Left kidney (tissue), 2 donors: ENCODE results near the gene LGSN. TPM values are rescaled to one million over a fixed set of nuclear protein-coding genes. Genes with fewer than 3 reads are reported as not detected.
A peak's percentile ranks its signal among the peaks of the same experiment; 100 is the strongest.
"Not testable (repeated sequence)": the region's sequence is repeated elsewhere in the genome, so short reads cannot be mapped to it uniquely, and the experiment has no call there.

Experiments used
- DNase-seq: peaks from one replicate; pipeline ENCODE4 v3.0.0-alpha.2; 2013
- polyA plus RNA-seq: library from polyadenylated mRNA; unstranded; fragments of 120-200 nt; gene quantifications from one replicate; pipeline ENCODE4 v1.2.1, GENCODE V29; 2013; ENCODE audit not compliant: insufficient read length

The LGSN gene
- polyA plus RNA-seq, 1 donor: 1.4 TPM

- DNase-seq: no peak
Measured at GRCh38 chr6:63305277-63305676, 14.5 kb downstream of the LGSN start.

GRCh38 chr6:63303476-63303875 lies 16.3 kb downstream of the LGSN start:
- no peak for DNase-seq

- DNase-seq: no peak
Measured at GRCh38 chr6:63299667-63300066, 20.1 kb downstream of the LGSN start.

- no peak for DNase-seq
Measured at GRCh38 chr6:63295553-63296194, 24.1 kb downstream of the LGSN start.

- DNase-seq: no peak
Measured at GRCh38 chr6:63290492-63291058, 29.2 kb downstream of the LGSN start.

GRCh38 chr6:63289269-63289872 lies 30.4 kb downstream of the LGSN start:
- no peak for DNase-seq

DNA sequence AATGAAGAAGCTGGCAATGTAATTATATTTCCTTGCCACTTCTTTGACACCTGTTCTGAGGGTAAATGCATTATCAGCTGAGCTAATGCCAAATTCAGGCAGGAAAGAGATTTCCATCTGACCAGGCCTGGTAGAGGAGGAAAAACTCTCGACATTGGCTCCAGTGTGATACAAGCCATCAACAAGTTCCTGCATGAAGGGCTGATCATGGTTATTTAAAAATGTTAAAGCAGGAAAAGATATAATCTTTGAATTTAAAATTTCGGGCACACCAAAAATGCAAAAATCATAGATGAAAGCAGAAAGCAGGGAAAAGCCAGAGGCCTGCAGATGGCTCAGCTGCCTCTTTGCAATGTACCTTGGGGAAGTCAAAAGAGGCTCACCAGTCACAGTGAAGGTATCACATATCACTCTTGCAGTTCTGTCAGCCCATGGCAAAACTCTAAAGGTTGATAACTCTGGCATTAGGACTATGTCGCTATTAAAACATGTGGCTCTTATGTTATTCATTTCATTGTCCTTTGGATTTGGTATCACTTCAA lies 39.1 kb downstream of the LGSN start:
- no peak for DNase-seq

- no peak for DNase-seq
Measured at GRCh38 chr6:63278916-63279315, 40.9 kb downstream of the LGSN start.

- no peak for DNase-seq
Measured at GRCh38 chr6:63275953-63276352, 43.8 kb downstream of the LGSN start.

GRCh38 chr6:63274795-63275430 lies 44.9 kb downstream of the LGSN start:
- not testable (repeated sequence) for DNase-seq

DNA sequence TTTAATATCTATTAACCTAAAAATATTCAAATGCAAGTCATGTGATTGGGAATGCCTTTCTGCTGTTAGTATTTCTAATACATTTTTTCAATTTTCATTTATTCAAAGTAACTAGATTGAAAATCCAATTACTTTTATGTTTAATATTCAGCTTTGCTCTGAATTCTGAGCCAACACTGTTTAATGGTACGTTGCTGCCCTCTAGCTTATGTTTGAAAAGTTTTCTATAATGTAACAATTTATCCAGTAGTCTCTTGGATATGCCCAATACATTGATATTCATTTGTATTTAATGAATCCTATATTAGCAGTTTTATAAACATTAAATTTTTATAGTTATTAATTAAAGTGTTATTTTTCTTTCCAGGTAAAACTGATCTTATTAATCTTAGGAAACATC lies 47.4 kb downstream of the LGSN start:
- DNase-seq: peak; percentile 30

DNA sequence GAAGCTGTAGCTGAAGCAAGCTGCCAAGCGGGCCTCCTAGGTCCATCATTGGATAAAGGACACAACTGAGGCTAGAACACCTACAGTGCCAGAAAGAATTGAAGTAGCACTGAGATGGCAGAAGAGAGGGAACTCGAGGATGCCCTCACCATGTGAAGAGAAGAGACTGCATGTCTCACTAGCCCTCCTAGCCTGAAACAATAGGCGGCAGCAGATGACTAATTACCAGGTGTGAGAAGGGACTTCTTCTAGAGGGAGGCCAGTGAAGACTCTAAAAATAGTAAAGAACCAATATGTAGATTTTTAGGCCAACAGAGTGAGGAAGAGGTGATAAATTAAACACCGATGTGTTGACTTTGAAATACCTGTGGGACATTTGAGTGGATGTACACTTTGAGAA lies 50.3 kb downstream of the LGSN start:
- DNase-seq: no peak

- no peak for DNase-seq
Measured at GRCh38 chr6:63268574-63268973, 51.2 kb downstream of the LGSN start.

DNA sequence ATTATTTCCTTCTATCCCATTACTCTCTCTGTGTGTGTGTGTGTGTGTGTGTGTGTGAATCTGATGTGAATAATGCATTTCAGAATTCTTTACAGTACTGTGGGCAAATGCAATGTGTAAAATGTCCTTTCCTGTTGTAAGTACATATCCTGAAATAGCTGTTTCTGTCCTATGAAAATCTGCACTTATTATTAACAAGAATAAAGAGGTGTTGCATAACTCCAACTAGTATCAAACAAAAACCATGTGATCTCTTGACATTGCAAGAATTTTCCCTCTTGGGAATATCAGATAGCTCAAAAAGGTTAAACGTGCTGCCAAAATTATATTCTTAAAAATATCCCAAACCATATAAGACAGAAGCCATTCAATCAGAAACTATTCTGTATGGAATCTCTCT lies 52.0 kb downstream of the LGSN start:
- no peak for DNase-seq

GRCh38 chr6:63267046-63267445 lies 52.7 kb downstream of the LGSN start:
- DNase-seq: no peak

DNA sequence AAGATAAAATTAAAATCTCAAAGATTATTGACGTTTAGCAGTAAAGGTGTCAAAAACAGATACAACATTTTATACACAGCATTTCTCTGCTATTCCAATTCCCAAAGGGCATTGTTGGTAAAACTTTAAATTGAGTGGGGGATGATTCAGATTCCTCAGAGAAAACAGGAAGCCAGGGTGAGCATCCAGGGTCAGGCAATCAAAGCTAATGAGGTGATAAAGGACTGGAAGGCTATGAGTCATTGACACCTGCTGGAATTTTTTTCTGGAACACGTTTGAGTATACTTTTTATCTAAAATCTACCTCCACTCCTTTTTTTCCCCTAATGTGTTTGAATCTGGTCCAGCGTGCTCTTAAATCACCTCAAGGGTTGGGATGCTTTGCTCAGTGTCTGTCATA lies 56.3 kb downstream of the LGSN start:
- no peak for DNase-seq

DNA sequence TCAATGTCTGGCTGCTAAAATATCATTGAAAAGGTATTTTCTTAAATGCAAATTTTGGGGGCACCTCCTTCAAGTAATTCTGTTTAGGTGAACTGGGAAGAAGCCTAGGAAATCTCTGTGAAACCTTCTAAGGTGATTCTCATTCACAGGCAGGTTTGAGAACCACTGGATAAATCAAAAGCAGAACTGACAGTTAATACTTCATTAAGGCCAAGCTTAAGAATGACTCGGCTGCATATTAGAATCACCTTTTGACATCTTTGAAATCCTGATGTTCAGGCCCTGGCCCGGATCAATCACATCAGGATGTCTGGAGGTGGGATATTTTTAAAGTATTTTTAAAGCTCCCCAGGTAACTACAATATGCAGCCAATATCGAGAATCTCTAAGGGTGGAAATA lies 58.0 kb downstream of the LGSN start:
- DNase-seq: no peak

DNA sequence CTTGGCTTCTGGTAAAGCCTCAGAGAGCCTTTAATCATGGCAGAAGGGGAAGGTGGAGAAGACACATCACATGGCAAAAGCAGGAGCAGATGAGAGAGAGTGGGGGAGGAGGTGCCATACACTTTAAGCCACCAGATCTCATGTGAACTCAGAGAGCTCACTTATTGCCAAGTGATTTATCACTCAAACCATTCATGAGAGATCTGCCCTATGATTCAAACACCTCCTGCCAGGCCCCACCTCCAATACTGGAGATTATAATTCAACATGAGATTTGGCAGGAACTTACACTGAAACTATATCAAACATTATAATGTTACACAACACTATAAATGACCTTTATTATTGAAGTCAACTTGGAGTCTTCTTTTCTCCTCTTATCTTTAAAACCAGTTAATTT lies 60.6 kb downstream of the LGSN start:
- no peak for DNase-seq

DNA sequence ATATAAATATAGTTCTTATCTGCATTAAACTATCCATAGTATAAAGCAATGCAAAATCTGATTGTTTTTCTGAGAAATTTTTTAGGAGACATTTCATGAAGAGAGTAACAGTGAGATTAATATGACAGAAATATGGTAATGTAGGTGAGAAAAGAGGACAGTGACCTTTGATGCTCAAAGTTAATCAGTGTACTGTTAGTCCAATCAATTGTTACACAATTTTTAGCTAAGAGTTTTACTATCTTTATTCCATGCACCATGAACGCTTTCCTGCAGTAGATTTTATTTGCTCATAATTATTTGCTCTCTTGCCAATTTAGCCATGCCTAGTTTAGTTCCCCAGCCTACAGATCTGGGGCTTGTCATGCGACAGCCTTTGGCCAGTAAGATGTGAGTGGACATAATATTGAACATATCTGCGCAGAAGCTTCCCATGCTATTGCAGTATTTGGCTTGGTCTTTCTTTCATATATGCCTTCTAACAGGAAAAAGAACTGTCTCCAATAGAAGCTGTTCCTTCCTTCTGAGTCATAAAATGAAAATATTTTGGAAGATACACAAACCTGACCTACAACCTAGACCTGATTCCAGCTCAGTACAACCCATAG lies 69.8 kb downstream of the LGSN start:
- DNase-seq: no peak

DNA sequence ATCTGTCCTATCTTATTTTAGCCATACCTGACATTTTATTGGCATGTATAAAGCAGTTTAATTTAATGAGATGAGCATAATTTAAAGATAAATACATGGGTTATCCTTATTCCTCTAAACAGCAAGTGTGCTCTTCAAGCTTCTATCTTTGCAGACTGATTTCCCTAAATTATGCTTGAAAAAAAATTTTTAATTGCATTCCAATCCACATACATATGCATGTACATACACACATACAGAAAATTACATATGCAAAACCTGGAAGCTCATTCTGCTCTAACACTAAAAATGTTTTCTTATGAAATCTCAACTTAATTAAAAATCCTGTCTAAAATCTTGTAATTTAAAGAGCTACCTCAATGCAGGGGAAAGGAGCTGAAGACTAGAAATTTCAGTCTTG lies 73.2 kb downstream of the LGSN start:
- DNase-seq: no peak

DNA sequence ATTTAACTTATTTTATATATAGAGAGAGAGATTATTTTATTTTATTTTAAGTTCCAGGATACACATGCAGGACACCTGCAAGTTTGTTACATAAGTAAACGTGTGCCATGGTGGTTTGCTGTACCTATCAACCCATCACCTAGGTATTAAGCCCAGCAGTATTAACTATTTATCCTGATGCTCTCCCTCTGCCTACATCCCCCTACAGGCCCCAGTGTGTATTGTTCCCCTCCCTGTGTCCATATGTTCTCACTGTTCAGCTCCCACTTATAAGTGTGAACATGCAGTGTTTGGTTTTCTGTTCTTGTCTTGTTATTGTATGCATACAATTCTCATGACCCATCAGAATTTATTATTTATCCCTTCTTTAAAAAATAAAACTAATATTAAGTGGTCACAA lies 73.9 kb downstream of the LGSN start:
- no peak for DNase-seq

DNA sequence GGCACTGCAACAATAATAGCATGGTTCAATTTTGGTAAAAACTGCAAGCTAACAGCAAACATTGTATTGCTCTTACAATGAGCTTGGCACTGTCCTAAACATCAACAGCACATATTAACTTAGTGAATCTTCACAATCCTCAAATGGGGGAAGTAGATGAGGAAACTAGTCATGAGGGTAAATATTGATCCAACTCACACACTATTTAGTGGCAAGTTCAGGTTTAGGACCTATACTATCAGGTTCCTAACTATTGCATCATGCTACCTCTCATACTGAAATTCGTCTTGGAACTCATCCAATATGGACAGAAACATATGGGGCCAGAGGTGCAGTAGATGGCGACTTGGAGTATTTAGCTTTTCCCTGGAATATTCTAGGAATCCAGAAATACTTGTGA lies 74.4 kb downstream of the LGSN start:
- DNase-seq: no peak

DNA sequence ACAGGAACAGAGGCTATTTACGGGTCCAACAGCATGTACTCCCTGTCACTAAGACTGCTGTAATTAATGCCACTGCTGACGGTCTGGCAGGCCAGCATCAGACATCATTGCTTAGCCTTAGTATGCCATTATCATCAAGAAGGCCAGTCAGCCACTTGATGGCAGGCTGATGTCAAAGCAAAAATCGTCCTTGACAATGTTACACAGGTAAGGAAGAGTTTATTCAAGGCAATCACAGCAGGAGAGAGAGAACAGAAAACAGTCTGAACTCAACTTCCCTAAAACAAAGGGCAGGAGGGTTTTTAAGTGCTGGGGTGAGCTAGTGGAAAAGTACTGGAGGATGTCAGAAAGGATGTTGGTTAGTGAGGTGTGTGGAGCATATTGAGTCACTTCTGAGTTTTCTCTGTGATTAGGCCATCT lies 83.4 kb downstream of the LGSN start:
- no peak for DNase-seq
